ENCODE data around the gene CORO1C. TPM values are rescaled to one million over a fixed set of nuclear protein-coding genes. Genes with fewer than 3 reads are reported as not detected.

Gene CORO1C
- total and polyA plus RNA-seq, 10 donors = 12.0 to 119 (median 74.8) TPM

GRCh38 chr12:108610336-108610815 is 120.9 kb downstream of the CORO1C start:
- Histone ChIP-seq H3K36me3 (no peaks in the 10 kb centered on the region), H3K27me3 (replicated peaks in 1 of 7) (peaks cover 0 to 13% (median 0%) of the 10 kb centered on the region in 7 donors), H3K9me3 (peaks cover 0 to under 1% (median 0%) of the 10 kb centered on the region in 8 donors), H3K4me3 (no peak overlapping the region), H3K27ac (peak overlapping the region in 3 of 8 donors; percentile 7 to 59 (median 31)), H3K4me1 (peaks cover 3 to 41% (median 22%) of the 10 kb centered on the region in 6 donors)
- no peak for TF ChIP-seq CTCF (IDR thresholded peaks at IDR 0.05 in 8 of 11, conservative IDR thresholded peaks at IDR 0.05 in 3 of 11)
- no peak for TF ChIP-seq POLR2A (IDR thresholded peaks at IDR 0.05)
- TF ChIP-seq POLR2AphosphoS5 (IDR thresholded peaks at IDR 0.05) = no peak
- no peak for DNase-seq
- intact Hi-C loops (cut with DNase I; ENCODE audit: low total_unique reads) = no loop called here
- WGBS, 5 donors = 90 to 95% (median 91%) methylated on average over 8 of the region's 8 CpGs

GRCh38 chr12:108609537-108610335 is 121.6 kb downstream of the CORO1C start:
- Histone ChIP-seq H3K27me3 (replicated peaks in 1 of 7) (peaks cover 0 to 13% (median 0%) of the 10 kb centered on the region in 7 donors), H3K9me3 (no peaks in the 10 kb centered on the region), H3K4me3 (no peak overlapping the region), H3K4me1 (peaks cover 3 to 41% (median 22%) of the 10 kb centered on the region in 6 donors), H3K36me3 (no peaks in the 10 kb centered on the region), H3K27ac (peak overlapping the region in 4 of 8 donors; percentile 7 to 59 (median 27))
- intact Hi-C loops (cut with DNase I; ENCODE audit: low total_unique reads) = no loop called here
- no peak for TF ChIP-seq POLR2A (IDR thresholded peaks at IDR 0.05)
- TF ChIP-seq POLR2AphosphoS5 (IDR thresholded peaks at IDR 0.05) = peak; percentile 68 to 81 (median 73)
- DNase-seq = no peak
- 35 to 62% (median 45%) methylated on average over 6 to 21 of the region's 21 CpGs for WGBS, 5 donors

GRCh38 chr12:108608616-108609015 is 122.7 kb downstream of the CORO1C start:
- Histone ChIP-seq H3K4me1 (peaks cover under 1 to 34% (median 15%) of the 10 kb centered on the region in 6 donors), H3K4me3 (no peak overlapping the region), H3K27ac (no peak overlapping the region), H3K36me3 (no peaks in the 10 kb centered on the region), H3K27me3 (replicated peaks in 1 of 7) (peaks cover 0 to 13% (median 0%) of the 10 kb centered on the region in 7 donors), H3K9me3 (no peaks in the 10 kb centered on the region)
- DNase-seq = no peak
- 72 to 86% (median 78%) methylated on average over 5 of the region's 5 CpGs for WGBS, 5 donors
- TF ChIP-seq POLR2AphosphoS5 (IDR thresholded peaks at IDR 0.05) = no peak
- intact Hi-C loops (cut with DNase I; ENCODE audit: low total_unique reads) = no loop called here

- Histone ChIP-seq H3K4me3 (no peak overlapping the region), H3K4me1 (peaks cover 0 to 29% (median 10%) of the 10 kb centered on the region in 6 donors), H3K36me3 (no peaks in the 10 kb centered on the region), H3K27ac (no peak overlapping the region), H3K27me3 (replicated peaks in 1 of 7) (peaks cover 0 to 13% (median 0%) of the 10 kb centered on the region in 7 donors), H3K9me3 (no peaks in the 10 kb centered on the region)
- DNase-seq = no peak
- intact Hi-C loops (cut with DNase I; ENCODE audit: low total_unique reads) = no loop called here
- TF ChIP-seq CTCF (IDR thresholded peaks at IDR 0.05 in 8 of 11, conservative IDR thresholded peaks at IDR 0.05 in 3 of 11) = no peak
- no peak for TF ChIP-seq POLR2AphosphoS5 (IDR thresholded peaks at IDR 0.05)
- no peak for TF ChIP-seq POLR2A (IDR thresholded peaks at IDR 0.05)
- 86 to 95% (median 92%) methylated on average over 10 of the region's 10 CpGs for WGBS, 5 donors
Measured at GRCh38 chr12:108607981-108608600, 123.2 kb downstream of the CORO1C start.

- intact Hi-C loops (cut with DNase I; ENCODE audit: low total_unique reads) = no loop called here
- WGBS, 5 donors = 85 to 99% (median 95%) methylated on average over 7 to 9 of the region's 9 CpGs
Measured at GRCh38 chr12:108606492-108606891, 124.8 kb downstream of the CORO1C start.

More at GRCh38 chr12:108606492-108606891, 124.8 kb downstream of the CORO1C start:
- Histone ChIP-seq H3K27me3 (replicated peaks in 1 of 7) (peaks cover 0 to 13% (median 0%) of the 10 kb centered on the region in 7 donors), H3K4me1 (peaks cover 0 to 13% (median 0%) of the 10 kb centered on the region in 6 donors), H3K36me3 (no peaks in the 10 kb centered on the region), H3K27ac (no peak overlapping the region), H3K9me3 (no peaks in the 10 kb centered on the region), H3K4me3 (no peak overlapping the region)
- DNase-seq = no peak
- TF ChIP-seq POLR2A (IDR thresholded peaks at IDR 0.05) (no peak), CTCF (IDR thresholded peaks at IDR 0.05 in 8 of 11, conservative IDR thresholded peaks at IDR 0.05 in 3 of 11) (no peak), POLR2AphosphoS5 (IDR thresholded peaks at IDR 0.05) (no peak)

Measured in spleen (tissue), 11 donors.